Cardiac fibroblast (primary cell): ENCODE data around the gene SLC1A5.

ENCODE experiments used
- DNase-seq, 2 donors: peaks; one replicate each; pipeline versions ENCODE4 v3.0.0 to v3.0.0-alpha.2; 2010; ENCODE audit warnings: low read depth in 2 of 2
- H3K4me3 ChIP-seq, 2 donors: replicated peaks in 1 of 2; 1 replicate in 1 of 2; 2 replicates in 1 of 2; pipeline ENCODE4 v1.5.1; 2011; ENCODE audit warnings: low read depth in 2 of 2, low read length in 2 of 2, mild to moderate bottlenecking in 2 of 2, moderate library complexity in 1 of 2
- CTCF ChIP-seq: IDR thresholded peaks from one replicate; pipeline ENCODE4 v1.5.1; 2011; ENCODE audit warnings: low read depth, mild to moderate bottlenecking, low read length, inconsistent platforms

The SLC1A5 gene

GRCh38 chr19:46739290-46739771 is 49.1 kb downstream of the SLC1A5 start:
- no peak for DNase-seq
- TF ChIP-seq CTCF = no peak
- no peak overlapping the region for H3K4me3 ChIP-seq

GRCh38 chr19:46737761-46738171 is 50.6 kb downstream of the SLC1A5 start:
- no peak overlapping the region for H3K4me3 ChIP-seq
- no peak for TF ChIP-seq CTCF
- no peak for DNase-seq

- DNase-seq = no peak
- H3K4me3 ChIP-seq = no peak overlapping the region
- no peak for TF ChIP-seq CTCF
These were observed 51.1 kb downstream of the SLC1A5 start for GRCh38 chr19:46737298-46737654.

GRCh38 chr19:46736531-46737297 is 51.7 kb downstream of the SLC1A5 start:
- no peak overlapping the region for H3K4me3 ChIP-seq
- DNase-seq = no peak
- TF ChIP-seq CTCF = no peak

- TF ChIP-seq CTCF = no peak
- no peak overlapping the region for H3K4me3 ChIP-seq
- DNase-seq = no peak
These were observed 54.6 kb downstream of the SLC1A5 start for GRCh38 chr19:46733690-46734292.

GRCh38 chr19:46732966-46733689 is 55.3 kb downstream of the SLC1A5 start:
- H3K4me3 ChIP-seq = no peak overlapping the region
- no peak for TF ChIP-seq CTCF
- peak in 1 of 2 donors; percentile 54 for DNase-seq
